Panc1 (cell line): ENCODE measurements around the gene TMCC1. TPM values are rescaled to one million over a fixed set of nuclear protein-coding genes. Genes with fewer than 3 reads are reported as not detected.

ENCODE experiments used
- ATAC-seq: fragments of 200-7000 bp; cut with Tn5 transposase; 2 replicates; pipeline ENCODE4 v1.9.1; 2020; ENCODE audit warnings: mild to moderate bottlenecking, moderate library complexity
- BruUV-seq: library from RNA; stranded (reverse); fragments of 400-500 nt; replicated peaks from 2 replicates; lab custom pipeline; 2021; lab: Mats Ljungman, UMichigan
- CTCF ChIA-PET: fragments of 300-600 bp; sonication (Branson Sonifier 250); formaldehyde crosslinking; loops from one replicate; lab custom pipeline; 2022; ENCODE audit warnings: antibody characterized with exemption; lab: Charles Lee
- POLR2A ChIA-PET: fragments of 300-600 bp; sonication (Branson Sonifier 250); formaldehyde crosslinking; loops from one replicate; lab custom pipeline; 2022; ENCODE audit warnings: antibody characterized with exemption; lab: Charles Lee
- DNase-seq: peaks from one replicate; pipeline ENCODE4 v3.0.0-alpha.2; 2010; ENCODE audit warnings: low read depth, low spot score
- H3K27ac ChIP-seq: 2 replicates; pipeline ENCODE4 v1.5.1; 2011; ENCODE audit warnings: mild to moderate bottlenecking, low read length, inconsistent platforms
- H3K27me3 ChIP-seq: fragments of 200-500 bp; sonication (Bioruptor generic); 2 replicates; pipeline ENCODE4 v1.6.0; 2014; ENCODE audit warnings: low read length, inconsistent platforms; ENCODE audit not compliant: control insufficient read depth, insufficient read depth
- H3K36me3 ChIP-seq: fragments of 200-500 bp; sonication (Bioruptor generic); 2 replicates; pipeline ENCODE4 v1.5.1; 2014; ENCODE audit warnings: inconsistent platforms, mild to moderate bottlenecking, low read length, moderate library complexity; ENCODE audit not compliant: control insufficient read depth, insufficient read depth
- H3K4me1 ChIP-seq: 2 replicates; pipeline ENCODE4 v1.5.1; 2011; ENCODE audit warnings: inconsistent platforms, mild to moderate bottlenecking, low read length, moderate library complexity; ENCODE audit not compliant: control insufficient read depth, insufficient read depth
- H3K4me3 ChIP-seq, 2 experiments: 2 replicates each; pipeline ENCODE4 v1.5.1; 2011 to 2012; ENCODE audit warnings: low read depth in 2 of 2, low read length in 2 of 2, mild to moderate bottlenecking in 2 of 2, inconsistent platforms in 1 of 2, moderate library complexity in 1 of 2
- H3K9me3 ChIP-seq: fragments of 200-500 bp; sonication (Bioruptor generic); 2 replicates; pipeline ENCODE4 v1.5.1; 2014; ENCODE audit warnings: low read depth, mild to moderate bottlenecking, inconsistent platforms, low read length, moderate library complexity; ENCODE audit not compliant: control insufficient read depth, insufficient read depth
- POLR2AphosphoS5 ChIP-seq: IDR thresholded peaks from 2 replicates; pipeline ENCODE4 v1.6.1; 2012; ENCODE audit warnings: mild to moderate bottlenecking, low read depth, low read length, moderate library complexity
- SIN3A ChIP-seq: IDR thresholded peaks from 2 replicates; pipeline ENCODE4 v1.6.1; 2012; ENCODE audit warnings: low read depth, mild to moderate bottlenecking, low read length, moderate library complexity, borderline replicate concordance; ENCODE audit not compliant: insufficient read depth
- TCF7L2 ChIP-seq: IDR thresholded peaks from 2 replicates; pipeline ENCODE4 v1.6.1; 2011; ENCODE audit warnings: mild to moderate bottlenecking, low read depth, low read length, inconsistent platforms
- in situ Hi-C: cut with HindIII; loops from 2 replicates; pipeline ENCODE4 v1.10.0; 2016; ENCODE audit warnings: low sequenced_read_pairs, low pct_unique_long_range_greater_than_20kb
- intact Hi-C: fragments of 100-400 bp; cut with micrococcal nuclease; formaldehyde crosslinking; loops from one replicate; pipeline ENCODE4 v1.10.0; 2022; ENCODE audit not compliant: unreplicated experiment
- total RNA-seq: library from RNA; stranded (reverse); gene quantifications from one replicate; pipeline ENCODE4 v1.2.1, GENCODE V29; 2021; ENCODE audit not compliant: unreplicated experiment
- TF ChIP-seq, protein P1 (sequence below), 2 experiments: IDR thresholded peaks; 2 replicates each; pipeline ENCODE4 v1.6.1; 2011 to 2012; ENCODE audit warnings: low read depth in 2 of 2, control low read depth in 1 of 2, low read length in 1 of 2, mild to moderate bottlenecking in 1 of 2, moderate library complexity in 1 of 2; ENCODE audit not compliant: insufficient read depth in 1 of 2
- TF ChIP-seq, protein P2 (sequence below): fragments of 450-650 bp; IDR thresholded peaks from 2 replicates; pipeline ENCODE4 v1.5.1; 2017; ENCODE audit warnings: mild to moderate bottlenecking

TMCC1 gene
- total RNA-seq, 1 experiment from 2014 or later: 33.2 TPM

DNA sequence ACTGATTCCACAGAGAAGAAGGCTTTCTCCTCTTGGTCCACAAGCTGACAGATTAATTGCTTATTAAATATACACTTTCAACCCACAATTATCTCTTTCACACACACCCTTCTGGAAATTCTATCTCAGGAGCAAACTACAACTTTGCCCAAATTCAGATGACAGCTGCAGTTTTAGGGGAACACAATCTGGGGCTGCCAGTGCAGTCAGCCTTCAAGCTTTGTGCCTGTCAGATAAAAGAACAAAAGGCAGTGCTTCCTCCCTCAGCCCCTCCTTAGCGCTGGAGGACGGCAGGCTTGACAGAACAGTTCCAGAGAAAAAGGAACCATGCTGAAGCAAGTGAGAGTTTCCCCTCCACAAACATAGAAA, 99.6 kb downstream of the TMCC1 start:
- ATAC-seq (peak; percentile 23; the same call in 1 of the 2 replicates), DNase-seq (no peak)
- Histone ChIP-seq H3K4me1 (peaks cover 34% of the 10 kb centered on the region), H3K36me3 (no peaks in the 10 kb centered on the region), H3K27me3 (no peaks in the 10 kb centered on the region), H3K9me3 (no peaks in the 10 kb centered on the region), H3K4me3 (peak overlapping the region; percentile 9 to 47), H3K27ac (peak overlapping the region; percentile 73)
- intact Hi-C loops (no loop called here), in situ Hi-C loops (no loop called here)
- no peak for TF ChIP-seq SIN3A
- no peak for TF ChIP-seq TCF7L2
- TF ChIP-seq, protein P1, sequence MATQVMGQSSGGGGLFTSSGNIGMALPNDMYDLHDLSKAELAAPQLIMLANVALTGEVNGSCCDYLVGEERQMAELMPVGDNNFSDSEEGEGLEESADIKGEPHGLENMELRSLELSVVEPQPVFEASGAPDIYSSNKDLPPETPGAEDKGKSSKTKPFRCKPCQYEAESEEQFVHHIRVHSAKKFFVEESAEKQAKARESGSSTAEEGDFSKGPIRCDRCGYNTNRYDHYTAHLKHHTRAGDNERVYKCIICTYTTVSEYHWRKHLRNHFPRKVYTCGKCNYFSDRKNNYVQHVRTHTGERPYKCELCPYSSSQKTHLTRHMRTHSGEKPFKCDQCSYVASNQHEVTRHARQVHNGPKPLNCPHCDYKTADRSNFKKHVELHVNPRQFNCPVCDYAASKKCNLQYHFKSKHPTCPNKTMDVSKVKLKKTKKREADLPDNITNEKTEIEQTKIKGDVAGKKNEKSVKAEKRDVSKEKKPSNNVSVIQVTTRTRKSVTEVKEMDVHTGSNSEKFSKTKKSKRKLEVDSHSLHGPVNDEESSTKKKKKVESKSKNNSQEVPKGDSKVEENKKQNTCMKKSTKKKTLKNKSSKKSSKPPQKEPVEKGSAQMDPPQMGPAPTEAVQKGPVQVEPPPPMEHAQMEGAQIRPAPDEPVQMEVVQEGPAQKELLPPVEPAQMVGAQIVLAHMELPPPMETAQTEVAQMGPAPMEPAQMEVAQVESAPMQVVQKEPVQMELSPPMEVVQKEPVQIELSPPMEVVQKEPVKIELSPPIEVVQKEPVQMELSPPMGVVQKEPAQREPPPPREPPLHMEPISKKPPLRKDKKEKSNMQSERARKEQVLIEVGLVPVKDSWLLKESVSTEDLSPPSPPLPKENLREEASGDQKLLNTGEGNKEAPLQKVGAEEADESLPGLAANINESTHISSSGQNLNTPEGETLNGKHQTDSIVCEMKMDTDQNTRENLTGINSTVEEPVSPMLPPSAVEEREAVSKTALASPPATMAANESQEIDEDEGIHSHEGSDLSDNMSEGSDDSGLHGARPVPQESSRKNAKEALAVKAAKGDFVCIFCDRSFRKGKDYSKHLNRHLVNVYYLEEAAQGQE (IDR thresholded peaks at IDR 0.05; ENCODE audit: insufficient read depth in 1 of 2, low read depth in 2 of 2, low read length in 1 of 2): no peak
- ChIA-PET POLR2A (no interaction called here), CTCF (no interaction called here)
- no TSS peak for BruUV-seq

DNA sequence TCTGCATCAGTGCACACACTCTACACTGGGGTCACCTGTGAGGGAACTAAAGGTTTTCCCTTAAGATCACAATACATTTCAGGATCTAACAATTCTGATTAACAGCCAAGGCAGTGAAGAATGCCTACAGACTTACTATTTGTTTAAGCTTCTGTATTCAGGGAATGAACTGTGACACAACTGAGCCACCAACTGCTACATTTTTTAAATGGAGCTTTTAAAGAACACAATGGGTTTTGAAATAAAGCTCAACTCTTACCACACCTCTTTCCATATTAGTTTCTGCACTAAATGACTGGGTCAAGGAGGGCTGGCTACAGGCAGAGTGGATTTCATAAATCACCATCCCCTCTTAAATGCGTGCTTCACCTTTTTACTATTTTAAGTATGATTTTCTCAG, 100.2 kb downstream of the TMCC1 start:
- intact Hi-C loops (no loop called here), in situ Hi-C loops (no loop called here)
- Histone ChIP-seq H3K4me3 (no peak overlapping the region; a peak in 1 of 4 replicates), H3K4me1 (peaks cover 34% of the 10 kb centered on the region), H3K36me3 (no peaks in the 10 kb centered on the region), H3K27me3 (no peaks in the 10 kb centered on the region), H3K9me3 (no peaks in the 10 kb centered on the region), H3K27ac (peak overlapping the region; percentile 73; the same call in 1 of the 2 replicates)
- no TSS peak for BruUV-seq
- DNase-seq: no peak
- no peak for TF ChIP-seq POLR2AphosphoS5
- TF ChIP-seq, protein P2, sequence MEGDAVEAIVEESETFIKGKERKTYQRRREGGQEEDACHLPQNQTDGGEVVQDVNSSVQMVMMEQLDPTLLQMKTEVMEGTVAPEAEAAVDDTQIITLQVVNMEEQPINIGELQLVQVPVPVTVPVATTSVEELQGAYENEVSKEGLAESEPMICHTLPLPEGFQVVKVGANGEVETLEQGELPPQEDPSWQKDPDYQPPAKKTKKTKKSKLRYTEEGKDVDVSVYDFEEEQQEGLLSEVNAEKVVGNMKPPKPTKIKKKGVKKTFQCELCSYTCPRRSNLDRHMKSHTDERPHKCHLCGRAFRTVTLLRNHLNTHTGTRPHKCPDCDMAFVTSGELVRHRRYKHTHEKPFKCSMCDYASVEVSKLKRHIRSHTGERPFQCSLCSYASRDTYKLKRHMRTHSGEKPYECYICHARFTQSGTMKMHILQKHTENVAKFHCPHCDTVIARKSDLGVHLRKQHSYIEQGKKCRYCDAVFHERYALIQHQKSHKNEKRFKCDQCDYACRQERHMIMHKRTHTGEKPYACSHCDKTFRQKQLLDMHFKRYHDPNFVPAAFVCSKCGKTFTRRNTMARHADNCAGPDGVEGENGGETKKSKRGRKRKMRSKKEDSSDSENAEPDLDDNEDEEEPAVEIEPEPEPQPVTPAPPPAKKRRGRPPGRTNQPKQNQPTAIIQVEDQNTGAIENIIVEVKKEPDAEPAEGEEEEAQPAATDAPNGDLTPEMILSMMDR: no peak
- ChIA-PET POLR2A (no interaction called here), CTCF (no interaction called here)
- ATAC-seq: no peak

DNA sequence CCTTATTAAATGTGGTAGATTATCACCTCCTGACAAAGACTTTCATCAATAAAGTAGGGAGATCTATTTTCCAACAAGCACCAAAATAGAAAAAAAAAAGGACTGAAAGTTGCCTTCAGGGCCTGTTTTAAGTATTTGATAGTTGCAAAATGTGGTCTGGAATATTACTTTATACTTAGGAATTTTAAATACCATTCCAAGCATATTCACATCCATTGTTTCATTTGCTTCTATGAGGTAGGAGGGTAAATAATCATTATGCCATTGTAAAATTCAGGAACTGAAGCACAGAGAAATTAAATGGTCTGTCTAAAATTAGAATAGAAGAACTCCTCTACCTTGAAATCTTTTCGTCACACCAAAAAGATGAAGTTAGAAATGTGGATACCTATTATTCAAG, 110.0 kb downstream of the TMCC1 start:
- Histone ChIP-seq H3K36me3 (no peaks in the 10 kb centered on the region), H3K27ac (no peak overlapping the region), H3K4me1 (no peaks in the 10 kb centered on the region), H3K27me3 (no peaks in the 10 kb centered on the region), H3K4me3 (no peak overlapping the region), H3K9me3 (no peaks in the 10 kb centered on the region)
- TF ChIP-seq, protein P1 (IDR thresholded peaks at IDR 0.05; ENCODE audit: insufficient read depth in 1 of 2, low read depth in 2 of 2, low read length in 1 of 2): no peak
- TF ChIP-seq SIN3A (no peak), POLR2AphosphoS5 (no peak), TCF7L2 (no peak)
- TF ChIP-seq, protein P2: no peak
- ATAC-seq: no peak
- POLR2A ChIA-PET: no interaction called here
- CTCF ChIA-PET: no interaction called here
- DNase-seq: no peak
- intact Hi-C loops: no loop called here
- in situ Hi-C loops: no loop called here
- BruUV-seq: no TSS peak
